ENCODE data around the gene TTC16.

GRCh38 chr9:127773272-127773671 lies 57.4 kb downstream of the TTC16 start:
- TF ChIP-seq CTCF (IDR thresholded peaks at IDR 0.05): no peak
- TF ChIP-seq POLR2A (IDR thresholded peaks at IDR 0.05; ENCODE audit: low read depth): no peak
